ENCODE measurements around the gene NLRP3. TPM values are rescaled to one million over a fixed set of nuclear protein-coding genes. Genes with fewer than 3 reads are reported as not detected.

Gene NLRP3
- total RNA-seq, 1 experiment from 2014 or later: not detected

DNA sequence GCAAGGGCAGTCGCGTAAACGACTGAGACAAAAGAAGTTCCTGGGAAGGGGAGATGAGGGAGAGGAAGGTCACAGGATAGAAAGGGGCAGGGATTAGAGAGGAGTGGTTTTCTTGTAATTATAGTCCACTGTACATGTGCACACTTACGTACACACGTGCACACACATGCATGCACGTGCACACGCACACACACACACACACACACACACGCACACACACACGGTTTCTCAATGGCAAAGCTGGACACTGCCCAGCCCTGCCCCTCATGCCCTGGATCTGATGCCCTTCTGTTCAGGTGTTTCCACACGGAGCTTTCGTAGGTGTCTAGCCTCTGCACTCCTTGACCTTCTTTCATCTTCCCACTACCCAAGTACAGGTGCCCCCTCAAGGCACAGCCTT is 38.0 kb downstream of the NLRP3 start:
- ChIA-PET CTCF (no interaction called here), POLR2A (ENCODE audit: unreplicated experiment) (no interaction called here)
- Histone ChIP-seq H2AFZ (no peak overlapping the region), H3K9me3 (ENCODE audit: insufficient read depth, low read depth) (no peaks in the 10 kb centered on the region), H3F3A (ENCODE audit: insufficient read depth, low read depth) (no peaks in the 10 kb centered on the region), H3K4me2 (no peak overlapping the region), H3K4me1 (replicated peaks; ENCODE audit: insufficient read depth) (no peaks in the 10 kb centered on the region), H3K9me2 (ENCODE audit: insufficient read depth) (no peaks in the 10 kb centered on the region), H3K4me3 (no peak overlapping the region), H3K79me2 (ENCODE audit: low read depth) (no peaks in the 10 kb centered on the region), H4K20me1 (ENCODE audit: insufficient read depth) (no peaks in the 10 kb centered on the region), H3K36me3 (ENCODE audit: low read depth) (no peaks in the 10 kb centered on the region), H3K27ac (no peak overlapping the region), H3K27me3 (ENCODE audit: insufficient read depth, low read depth) (peaks cover 64% of the 10 kb centered on the region)
- intact Hi-C loops (cut with micrococcal nuclease; ENCODE audit: unreplicated experiment): no loop called here
- DNase-seq: no peak
- TF ChIP-seq, protein P1, sequence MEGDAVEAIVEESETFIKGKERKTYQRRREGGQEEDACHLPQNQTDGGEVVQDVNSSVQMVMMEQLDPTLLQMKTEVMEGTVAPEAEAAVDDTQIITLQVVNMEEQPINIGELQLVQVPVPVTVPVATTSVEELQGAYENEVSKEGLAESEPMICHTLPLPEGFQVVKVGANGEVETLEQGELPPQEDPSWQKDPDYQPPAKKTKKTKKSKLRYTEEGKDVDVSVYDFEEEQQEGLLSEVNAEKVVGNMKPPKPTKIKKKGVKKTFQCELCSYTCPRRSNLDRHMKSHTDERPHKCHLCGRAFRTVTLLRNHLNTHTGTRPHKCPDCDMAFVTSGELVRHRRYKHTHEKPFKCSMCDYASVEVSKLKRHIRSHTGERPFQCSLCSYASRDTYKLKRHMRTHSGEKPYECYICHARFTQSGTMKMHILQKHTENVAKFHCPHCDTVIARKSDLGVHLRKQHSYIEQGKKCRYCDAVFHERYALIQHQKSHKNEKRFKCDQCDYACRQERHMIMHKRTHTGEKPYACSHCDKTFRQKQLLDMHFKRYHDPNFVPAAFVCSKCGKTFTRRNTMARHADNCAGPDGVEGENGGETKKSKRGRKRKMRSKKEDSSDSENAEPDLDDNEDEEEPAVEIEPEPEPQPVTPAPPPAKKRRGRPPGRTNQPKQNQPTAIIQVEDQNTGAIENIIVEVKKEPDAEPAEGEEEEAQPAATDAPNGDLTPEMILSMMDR (conservative IDR thresholded peaks at IDR 0.05): no peak
- no peak for TF ChIP-seq EZH2 (IDR thresholded peaks at IDR 0.05; ENCODE audit: low read depth)
- BruUV-seq (replicated peaks): no TSS peak

DNA sequence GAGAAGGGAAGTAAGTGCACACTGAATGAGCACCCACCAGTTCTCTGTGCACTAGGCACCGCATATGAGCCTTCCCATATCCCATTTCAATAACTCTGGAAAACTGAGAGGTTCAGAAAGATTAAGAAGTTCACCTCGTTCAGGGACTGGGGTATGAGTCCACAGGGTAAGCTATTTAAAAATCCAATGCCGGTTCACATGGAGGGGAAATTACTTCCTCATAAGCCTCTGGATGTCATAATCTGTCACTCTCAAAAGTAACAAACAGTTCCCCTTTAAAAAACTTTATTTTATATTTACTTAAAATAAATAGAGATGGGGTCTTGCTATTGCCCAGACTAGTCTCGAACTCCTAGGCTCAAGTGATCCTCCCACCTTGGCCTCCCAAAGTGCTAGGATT is 40.0 kb downstream of the NLRP3 start:
- TF ChIP-seq, protein P1 (conservative IDR thresholded peaks at IDR 0.05): no peak
- no peak for TF ChIP-seq EZH2 (IDR thresholded peaks at IDR 0.05; ENCODE audit: low read depth)
- CTCF ChIA-PET: no interaction called here
- no TSS peak for BruUV-seq (replicated peaks)
- Histone ChIP-seq H4K20me1 (ENCODE audit: insufficient read depth) (no peaks in the 10 kb centered on the region), H3K4me3 (no peak overlapping the region), H3K9me3 (ENCODE audit: insufficient read depth, low read depth) (no peaks in the 10 kb centered on the region), H3K4me1 (replicated peaks; ENCODE audit: insufficient read depth) (no peaks in the 10 kb centered on the region), H3K9me2 (ENCODE audit: insufficient read depth) (no peaks in the 10 kb centered on the region), H3K27ac (no peak overlapping the region), H2AFZ (no peak overlapping the region), H3K36me3 (ENCODE audit: low read depth) (no peaks in the 10 kb centered on the region), H3F3A (ENCODE audit: insufficient read depth, low read depth) (no peaks in the 10 kb centered on the region), H3K4me2 (no peak overlapping the region), H3K79me2 (ENCODE audit: low read depth) (no peaks in the 10 kb centered on the region), H3K27me3 (ENCODE audit: insufficient read depth, low read depth) (peaks cover 51% of the 10 kb centered on the region)
- no peak for DNase-seq
- intact Hi-C loops (cut with micrococcal nuclease; ENCODE audit: unreplicated experiment): no loop called here
- POLR2A ChIA-PET (ENCODE audit: unreplicated experiment): no interaction called here

DNA sequence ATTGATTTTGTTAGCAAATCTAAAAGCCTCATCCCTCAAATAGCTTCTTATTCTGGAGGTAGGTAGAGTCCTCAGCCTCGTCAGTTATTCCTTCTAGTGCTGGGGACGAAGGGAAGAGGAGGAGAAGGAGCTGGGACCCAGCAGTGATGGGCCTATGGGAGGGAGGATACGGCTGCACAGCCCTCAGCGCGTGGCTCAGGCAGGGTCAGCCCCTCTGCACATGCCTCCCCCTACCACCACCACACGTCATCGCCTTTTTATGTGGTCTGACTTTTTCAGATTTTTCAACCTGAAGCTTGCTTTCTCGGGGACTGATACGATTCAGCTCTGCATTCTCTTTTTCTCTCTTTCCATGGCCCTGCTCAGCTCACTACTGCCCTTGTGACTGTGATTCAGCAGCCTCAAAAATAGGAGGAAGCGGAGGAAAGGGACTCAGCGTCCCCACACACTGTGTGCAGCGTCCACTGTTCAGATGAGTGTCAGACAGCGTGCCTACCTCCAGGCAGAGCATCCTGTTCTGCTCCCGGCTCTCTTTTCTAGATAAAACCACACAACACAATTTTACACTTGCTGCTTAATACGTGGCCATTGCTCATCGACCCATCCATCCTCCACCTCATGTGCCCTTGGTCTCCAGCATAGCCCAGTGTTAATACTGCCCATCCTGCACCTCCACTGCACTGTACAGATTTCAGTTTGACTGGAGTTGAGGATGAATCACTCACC is 41.1 kb downstream of the NLRP3 start:
- CTCF ChIA-PET: no interaction called here
- no peak overlapping the region for H3K4me3 ChIP-seq
- TF ChIP-seq EZH2 (IDR thresholded peaks at IDR 0.05; ENCODE audit: low read depth): no peak
- TF ChIP-seq, protein P1 (conservative IDR thresholded peaks at IDR 0.05): no peak

More for the DNA sequence above, 41.1 kb downstream of the NLRP3 start:
- H3K9me2 ChIP-seq (ENCODE audit: insufficient read depth): no peaks in the 10 kb centered on the region
- no peak for DNase-seq
- BruUV-seq (replicated peaks): no TSS peak
- H3K4me1 ChIP-seq (replicated peaks; ENCODE audit: insufficient read depth): no peaks in the 10 kb centered on the region
- H4K20me1 ChIP-seq (ENCODE audit: insufficient read depth): no peaks in the 10 kb centered on the region
- intact Hi-C loops (cut with micrococcal nuclease; ENCODE audit: unreplicated experiment): no loop called here
- no peak overlapping the region for H3K4me2 ChIP-seq
- H3K9me3 ChIP-seq (ENCODE audit: insufficient read depth, low read depth): no peaks in the 10 kb centered on the region
- no peak overlapping the region for H2AFZ ChIP-seq
- no peak overlapping the region for H3K27ac ChIP-seq
- no peaks in the 10 kb centered on the region for H3K79me2 ChIP-seq (ENCODE audit: low read depth)
- POLR2A ChIA-PET (ENCODE audit: unreplicated experiment): no interaction called here
- H3F3A ChIP-seq (ENCODE audit: insufficient read depth, low read depth): no peaks in the 10 kb centered on the region
- H3K36me3 ChIP-seq (ENCODE audit: low read depth): no peaks in the 10 kb centered on the region
- H3K27me3 ChIP-seq (ENCODE audit: insufficient read depth, low read depth): peaks cover 44% of the 10 kb centered on the region
